Measurements from ENCODE around the gene SAMMSON. TPM values are rescaled to one million over a fixed set of nuclear protein-coding genes. Genes with fewer than 3 reads are reported as not detected.

The SAMMSON gene
- total and polyA plus RNA-seq, 2 donors (not counting 1 experiment from before 2014, with no cell fraction given) = under 0.01 TPM; not detected in 1

- no peak for DNase-seq (ENCODE audit: low read depth in 2 of 2)
- H3K4me3 ChIP-seq (replicated peaks in 1 of 4; ENCODE audit: control extremely low read depth in 1 of 4, insufficient read depth in 1 of 4, low read depth in 3 of 4, low read length in 4 of 4) = no peak overlapping the region
- no peak for TF ChIP-seq CTCF (conservative IDR thresholded peaks at IDR 0.05 in 1 of 2, IDR thresholded peaks at IDR 0.05 in 1 of 2; ENCODE audit: low read depth in 1 of 2, low read length in 2 of 2)
- no peak for TF ChIP-seq EZH2 (IDR thresholded peaks at IDR 0.05; ENCODE audit: low read length, missing control alignments)
- no peaks in the 10 kb centered on the region for H4K20me1 ChIP-seq (ENCODE audit: control insufficient read depth, extremely low read depth, insufficient read depth, low read length)
- no peak overlapping the region for H3K27ac ChIP-seq (ENCODE audit: insufficient read depth, low read length)
- no peaks in the 10 kb centered on the region for H3K4me1 ChIP-seq (ENCODE audit: control insufficient read depth, extremely low read depth, insufficient read depth, low read length)
- no peaks in the 10 kb centered on the region for H3K36me3 ChIP-seq (ENCODE audit: control insufficient read depth, insufficient read depth, low read length)
- no peak overlapping the region for H3K9ac ChIP-seq (ENCODE audit: insufficient read depth, low read length)
- H3K9me3 ChIP-seq (ENCODE audit: control insufficient read depth, insufficient read depth, low read depth, low read length) = no peaks in the 10 kb centered on the region
- no peak overlapping the region for H3K4me2 ChIP-seq (ENCODE audit: extremely low read depth, insufficient read depth, low read length)
- no peaks in the 10 kb centered on the region for H3K79me2 ChIP-seq (ENCODE audit: control insufficient read depth, insufficient read depth, low read length)
- H3K27me3 ChIP-seq (ENCODE audit: control insufficient read depth, insufficient read depth, low read length) = peaks cover 3% of the 10 kb centered on the region
- H2AFZ ChIP-seq (ENCODE audit: low read length) = no peak overlapping the region
These were observed 11.7 kb upstream of the SAMMSON start for GRCh38 chr3:69987833-69988232.

- Histone ChIP-seq H3K9ac (ENCODE audit: insufficient read depth, low read length) (no peak overlapping the region), H3K4me1 (ENCODE audit: control insufficient read depth, extremely low read depth, insufficient read depth, low read length) (no peaks in the 10 kb centered on the region), H3K4me2 (ENCODE audit: extremely low read depth, insufficient read depth, low read length) (no peak overlapping the region), H3K9me3 (ENCODE audit: control insufficient read depth, insufficient read depth, low read depth, low read length) (no peaks in the 10 kb centered on the region), H2AFZ (ENCODE audit: low read length) (no peak overlapping the region), H3K4me3 (replicated peaks in 1 of 4; ENCODE audit: control extremely low read depth in 1 of 4, insufficient read depth in 1 of 4, low read depth in 3 of 4, low read length in 4 of 4) (no peak overlapping the region), H4K20me1 (ENCODE audit: control insufficient read depth, extremely low read depth, insufficient read depth, low read length) (no peaks in the 10 kb centered on the region), H3K79me2 (ENCODE audit: control insufficient read depth, insufficient read depth, low read length) (no peaks in the 10 kb centered on the region), H3K36me3 (ENCODE audit: control insufficient read depth, insufficient read depth, low read length) (no peaks in the 10 kb centered on the region), H3K27me3 (ENCODE audit: control insufficient read depth, insufficient read depth, low read length) (no peaks in the 10 kb centered on the region), H3K27ac (ENCODE audit: insufficient read depth, low read length) (no peak overlapping the region)
- no peak for DNase-seq (ENCODE audit: low read depth in 2 of 2)
- TF ChIP-seq CTCF (conservative IDR thresholded peaks at IDR 0.05 in 1 of 2, IDR thresholded peaks at IDR 0.05 in 1 of 2; ENCODE audit: low read depth in 1 of 2, low read length in 2 of 2) = no peak
- no peak for TF ChIP-seq EZH2 (IDR thresholded peaks at IDR 0.05; ENCODE audit: low read length, missing control alignments)
These were observed 5.8 kb upstream of the SAMMSON start for GRCh38 chr3:69993757-69994156.

- no peaks in the 10 kb centered on the region for H3K27me3 ChIP-seq (ENCODE audit: control insufficient read depth, insufficient read depth, low read length)
- no peak overlapping the region for H3K4me3 ChIP-seq (replicated peaks in 1 of 4; ENCODE audit: control extremely low read depth in 1 of 4, insufficient read depth in 1 of 4, low read depth in 3 of 4, low read length in 4 of 4)
- H2AFZ ChIP-seq (ENCODE audit: low read length) = no peak overlapping the region
- no peaks in the 10 kb centered on the region for H3K4me1 ChIP-seq (ENCODE audit: control insufficient read depth, extremely low read depth, insufficient read depth, low read length)
- H3K36me3 ChIP-seq (ENCODE audit: control insufficient read depth, insufficient read depth, low read length) = no peaks in the 10 kb centered on the region
- no peak for DNase-seq (ENCODE audit: low read depth in 2 of 2)
- TF ChIP-seq CTCF (conservative IDR thresholded peaks at IDR 0.05 in 1 of 2, IDR thresholded peaks at IDR 0.05 in 1 of 2; ENCODE audit: low read depth in 1 of 2, low read length in 2 of 2) = no peak
- TF ChIP-seq EZH2 (IDR thresholded peaks at IDR 0.05; ENCODE audit: low read length, missing control alignments) = no peak
- H3K79me2 ChIP-seq (ENCODE audit: control insufficient read depth, insufficient read depth, low read length) = no peaks in the 10 kb centered on the region
- H3K27ac ChIP-seq (ENCODE audit: insufficient read depth, low read length) = no peak overlapping the region
- H3K4me2 ChIP-seq (ENCODE audit: extremely low read depth, insufficient read depth, low read length) = no peak overlapping the region
- H4K20me1 ChIP-seq (ENCODE audit: control insufficient read depth, extremely low read depth, insufficient read depth, low read length) = no peaks in the 10 kb centered on the region
- no peak overlapping the region for H3K9ac ChIP-seq (ENCODE audit: insufficient read depth, low read length)
- no peaks in the 10 kb centered on the region for H3K9me3 ChIP-seq (ENCODE audit: control insufficient read depth, insufficient read depth, low read depth, low read length)
These were observed 4.6 kb upstream of the SAMMSON start for GRCh38 chr3:69994919-69995318.

Data from fibroblast of lung (primary cell).